Activated CD8-positive, alpha-beta memory T cell treated with anti-CD3 and anti-CD28 coated beads for 36 hours (primary cell): ENCODE results near the gene MMS22L. TPM values are rescaled to one million over a fixed set of nuclear protein-coding genes. Genes with fewer than 3 reads are reported as not detected.
"Not testable (repeated sequence)": the region's sequence is repeated elsewhere in the genome, so short reads cannot be mapped to it uniquely, and the experiment has no call there.

ENCODE experiments used
- CTCF ChIA-PET: fragments of 350-600 bp; sonication (Branson Sonifier 250); formaldehyde crosslinking; loops from one replicate; lab custom pipeline; 2021; ENCODE audit warnings: antibody characterized with exemption; lab: Charles Lee
- POLR2A ChIA-PET: fragments of 350-600 bp; sonication (Branson Sonifier 250); formaldehyde crosslinking; loops from one replicate; lab custom pipeline; 2021; ENCODE audit warnings: antibody characterized with exemption; lab: Charles Lee
- total RNA-seq, 2 experiments: library from RNA; stranded (reverse); gene quantifications; one replicate each; pipeline ENCODE4 v1.2.3, GENCODE V29; 2021

The MMS22L gene
- total RNA-seq, 2 experiments from 2014 or later: 35.8 to 40.0 TPM

DNA sequence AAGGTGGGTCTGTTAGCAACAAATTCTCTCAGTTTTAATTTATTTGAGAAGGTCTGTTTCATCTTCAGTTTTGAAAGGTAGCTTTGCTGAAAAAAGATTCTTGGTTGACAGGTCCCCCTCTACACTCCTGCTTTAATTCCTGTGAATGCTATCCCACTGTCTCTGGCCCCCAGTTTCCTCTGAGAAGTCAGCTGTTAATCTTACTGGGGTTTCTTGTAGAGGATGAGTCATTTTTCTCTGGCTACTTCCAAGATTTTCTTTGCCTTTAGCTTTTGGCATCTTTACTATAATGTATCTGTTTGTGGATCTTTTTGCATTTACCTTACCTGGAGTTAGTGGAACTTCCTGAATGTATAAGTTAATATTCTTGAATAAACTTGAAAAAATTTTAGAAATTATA lies 122.7 kb downstream of the MMS22L start:
- ChIA-PET POLR2A (no interaction called here), CTCF (no interaction called here)

DNA sequence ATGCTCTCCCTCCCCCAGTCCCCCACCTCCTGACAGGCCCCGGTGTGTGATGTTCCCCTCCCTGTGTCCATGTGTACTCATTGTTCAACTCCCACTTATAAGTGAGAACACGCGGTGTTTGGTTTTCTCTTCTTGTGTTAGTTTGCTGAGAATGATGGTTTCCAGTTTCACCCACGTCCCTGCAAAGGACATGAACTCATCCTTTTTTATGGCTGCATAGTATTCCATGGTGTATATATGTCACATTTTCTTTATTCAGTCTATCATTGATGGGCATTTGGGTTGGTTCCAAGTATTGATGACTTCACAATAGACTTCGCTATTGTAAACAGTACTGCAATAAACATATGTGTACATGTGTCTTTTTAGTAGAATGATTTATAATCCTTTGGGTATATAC lies 127.6 kb downstream of the MMS22L start:
- POLR2A ChIA-PET, CTCF ChIA-PET: not testable (repeated sequence)

DNA sequence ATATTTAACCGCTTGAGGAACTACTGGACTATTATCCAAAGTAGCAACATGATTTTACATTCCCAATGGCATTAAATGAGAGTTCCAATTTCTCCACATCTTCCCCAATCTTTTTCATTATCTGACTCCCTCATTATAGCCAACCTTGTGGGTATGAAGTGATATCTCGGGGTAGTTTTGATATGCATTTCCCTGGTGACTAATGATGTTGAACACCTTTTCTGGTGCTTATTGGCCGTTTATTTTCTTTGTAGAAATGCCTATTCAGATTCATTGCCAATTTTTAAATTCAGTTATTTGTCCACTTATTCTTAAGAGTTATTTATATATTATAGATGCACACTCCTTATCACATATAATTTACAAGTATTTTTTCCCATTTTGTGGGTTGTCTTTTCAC lies 129.0 kb downstream of the MMS22L start:
- CTCF ChIA-PET: no interaction called here
- POLR2A ChIA-PET: no interaction called here

DNA sequence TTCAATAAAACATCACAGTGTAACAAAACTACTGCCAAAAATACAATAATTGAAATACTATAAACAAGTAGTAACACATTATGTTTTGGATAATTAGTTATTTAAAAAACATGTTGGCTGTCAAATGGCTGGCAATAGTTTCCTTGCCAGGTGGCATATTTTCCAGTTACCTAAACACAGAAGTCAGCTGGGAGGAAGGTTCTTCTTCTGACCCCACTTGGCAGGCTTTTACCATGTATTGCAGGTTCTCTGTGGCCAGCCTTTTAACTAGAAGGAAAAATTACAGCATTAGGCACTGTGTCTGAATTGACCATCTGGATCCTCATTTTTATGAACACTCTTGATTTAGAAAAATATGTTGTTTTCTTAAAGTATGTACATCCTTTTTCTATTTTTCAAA lies 131.4 kb downstream of the MMS22L start:
- POLR2A ChIA-PET: no interaction called here
- CTCF ChIA-PET: no interaction called here

DNA sequence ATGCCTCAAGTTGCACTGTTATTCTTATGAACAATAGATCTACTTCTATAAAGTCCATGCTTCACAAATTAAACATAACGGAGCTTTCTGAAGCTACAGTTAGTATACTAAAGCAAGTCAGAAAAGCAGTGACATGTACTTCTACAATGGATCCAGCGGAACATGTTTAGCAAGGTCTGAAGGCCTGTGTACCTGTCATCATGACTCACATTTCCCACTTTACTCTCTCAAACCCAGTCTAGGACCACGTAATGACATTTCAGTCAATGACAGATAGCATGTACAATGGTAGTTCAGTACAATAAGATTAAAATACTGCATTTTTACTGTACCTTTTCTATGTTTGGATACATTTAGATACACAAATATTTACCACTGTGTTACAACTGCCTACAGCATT lies 132.1 kb downstream of the MMS22L start:
- POLR2A ChIA-PET: no interaction called here
- CTCF ChIA-PET: no interaction called here

DNA sequence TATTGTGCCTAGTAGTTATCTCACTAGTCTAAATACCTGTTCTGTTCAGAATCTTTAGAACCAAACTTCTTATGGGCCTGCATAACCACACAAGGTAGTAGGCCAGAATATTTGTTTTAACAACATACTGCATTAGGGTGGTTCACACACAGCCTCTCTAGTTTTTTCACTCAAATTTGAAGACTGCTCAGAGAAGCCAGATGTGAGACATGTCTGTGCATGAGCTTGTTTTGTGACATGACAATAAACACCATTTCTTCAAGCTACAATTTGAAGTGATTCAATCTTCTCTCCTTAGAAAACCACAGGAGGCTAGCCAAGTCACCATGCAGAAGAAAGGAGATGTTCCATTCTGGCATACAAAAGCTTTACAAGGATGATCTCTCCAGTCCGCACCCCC lies 135.6 kb downstream of the MMS22L start:
- CTCF ChIA-PET: no interaction called here
- POLR2A ChIA-PET: no interaction called here

DNA sequence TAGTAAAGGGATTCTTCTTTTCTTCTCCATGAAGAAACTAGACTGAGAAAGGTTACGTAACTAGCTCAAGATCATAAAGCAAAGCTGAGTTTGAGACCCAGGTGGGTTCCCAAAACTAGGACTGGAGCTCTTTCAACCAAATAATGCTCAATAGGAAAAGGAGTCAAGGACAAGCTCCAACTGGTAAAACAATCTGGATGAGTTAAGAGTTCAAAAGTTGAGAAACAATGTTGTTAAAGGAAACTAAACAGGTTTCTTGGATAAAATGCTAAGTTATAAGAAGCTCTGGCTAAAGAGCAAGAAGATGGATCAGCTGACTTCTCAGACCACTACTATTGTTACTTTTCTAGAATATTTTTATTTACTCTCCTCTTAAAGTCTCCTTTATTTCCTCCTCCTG lies 137.3 kb downstream of the MMS22L start:
- CTCF ChIA-PET: no interaction called here
- POLR2A ChIA-PET: no interaction called here

DNA sequence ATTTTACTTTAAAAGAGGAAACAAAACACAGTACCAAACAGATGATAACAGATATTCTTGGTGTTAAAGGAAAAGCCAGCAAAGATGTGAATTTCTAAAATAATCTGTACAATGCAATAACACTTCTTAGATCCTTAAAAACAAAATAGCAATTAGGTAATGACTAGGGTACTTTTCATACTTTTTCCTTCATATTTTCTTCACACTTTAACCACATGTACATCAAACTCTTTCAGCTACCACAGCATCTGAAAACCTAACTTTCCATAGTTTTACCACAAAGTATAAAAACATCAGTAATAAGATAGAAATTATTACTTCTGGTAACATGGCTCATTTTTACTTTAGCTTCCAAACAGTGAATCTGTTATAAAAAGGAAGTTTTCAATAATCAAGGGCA lies 141.3 kb downstream of the MMS22L start:
- POLR2A ChIA-PET: no interaction called here

DNA sequence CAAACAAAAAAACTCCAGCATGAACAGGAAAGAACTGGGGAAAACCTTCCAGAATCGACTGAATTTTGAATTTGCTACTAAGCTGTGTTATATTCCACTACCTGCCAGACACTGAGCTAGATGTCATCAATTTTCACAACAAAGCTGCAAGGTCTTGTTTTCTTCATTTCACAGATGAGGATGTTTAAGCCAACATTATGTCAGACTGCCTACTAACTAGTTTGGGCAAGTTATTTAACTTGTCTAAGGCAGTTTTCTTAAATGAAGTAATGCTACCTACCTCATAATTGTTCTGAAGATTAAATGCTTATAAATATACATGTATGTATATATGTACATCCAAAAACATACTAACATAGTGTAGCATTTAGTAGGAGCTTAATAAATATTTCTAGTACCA lies 144.4 kb downstream of the MMS22L start:
- ChIA-PET POLR2A (interaction anchor here (0.6 kb wide), 1 partner anchor 151 kb away, joined by 3 read pairs; no protein-coding TSS in a partner anchor), CTCF (no interaction called here)

More for the DNA sequence above, 141.3 kb downstream of the MMS22L start:
- CTCF ChIA-PET: no interaction called here

DNA sequence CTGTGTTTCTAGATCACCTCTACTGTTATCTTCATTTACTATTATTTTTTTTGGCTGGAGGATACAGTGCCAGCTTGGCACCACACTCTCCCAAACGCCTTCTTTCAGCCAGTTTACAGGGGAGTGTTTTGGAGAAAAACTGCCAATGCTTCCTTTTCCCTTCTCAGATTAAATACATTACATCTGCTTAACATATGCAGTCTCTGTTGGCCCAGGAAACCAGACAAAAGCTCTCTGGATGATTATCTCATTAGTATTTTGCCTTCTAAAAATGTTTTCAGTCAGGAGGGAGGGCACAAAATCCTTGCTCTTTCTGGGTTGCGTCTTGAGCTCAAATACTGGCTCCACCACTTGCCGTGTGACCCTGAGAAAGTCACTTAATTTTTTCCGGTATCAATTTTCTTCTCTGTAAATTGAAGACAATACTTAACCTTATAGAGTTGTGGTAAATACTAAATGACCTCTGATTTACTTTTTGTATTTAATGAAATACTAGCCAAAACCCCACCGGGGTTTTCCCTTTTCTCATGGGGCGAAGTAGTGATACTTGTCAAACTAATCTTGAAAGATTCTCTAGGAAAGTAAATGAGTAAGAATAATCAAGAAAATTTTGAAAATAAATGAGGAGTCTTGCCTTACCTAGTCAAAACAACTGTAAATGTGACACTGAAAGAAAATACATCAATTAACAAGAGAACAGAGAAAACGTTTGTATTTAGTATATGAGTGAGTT lies 146.2 kb downstream of the MMS22L start:
- ChIA-PET CTCF (no interaction called here), POLR2A (no interaction called here)

DNA sequence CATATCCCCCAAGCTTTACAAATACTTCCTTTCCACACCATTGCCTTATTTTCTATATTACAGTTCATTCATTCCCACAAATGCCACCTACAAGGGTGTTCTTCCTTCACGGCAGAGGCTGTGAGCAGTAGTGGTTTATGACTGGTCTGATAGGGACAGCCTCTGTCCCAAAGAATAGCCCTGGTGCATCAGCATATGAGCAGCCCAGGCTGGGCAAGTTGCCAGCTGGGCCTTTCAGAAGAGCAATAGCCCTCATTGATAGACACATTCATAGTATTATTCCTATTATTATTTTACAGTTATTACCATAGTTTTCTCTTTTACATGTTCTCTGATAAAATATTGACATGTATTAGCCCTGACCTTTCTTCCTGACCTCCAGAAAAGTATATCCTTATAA lies 149.9 kb downstream of the MMS22L start:
- CTCF ChIA-PET: no interaction called here

DNA sequence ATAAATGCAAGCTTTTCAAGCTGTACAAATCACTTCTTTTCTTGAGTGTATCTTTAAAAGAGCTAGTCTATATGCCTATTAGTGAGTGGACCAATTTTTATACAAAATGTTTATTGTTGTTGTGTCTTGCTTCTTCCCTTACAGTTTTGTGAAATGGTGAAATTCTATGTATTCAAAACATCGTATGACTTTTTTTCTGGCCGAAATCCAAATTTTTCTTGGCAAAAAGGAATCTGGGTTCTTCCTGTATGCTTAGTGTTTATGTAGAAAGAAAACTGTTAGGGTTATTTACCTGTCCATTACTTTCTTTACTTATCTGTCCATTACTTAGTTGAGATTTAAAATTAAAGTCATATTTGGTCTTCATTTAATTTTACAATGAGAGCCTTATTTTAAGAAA lies 153.9 kb downstream of the MMS22L start:
- POLR2A ChIA-PET: no interaction called here
- CTCF ChIA-PET: no interaction called here

More for the DNA sequence above, 149.9 kb downstream of the MMS22L start:
- POLR2A ChIA-PET: no interaction called here

DNA sequence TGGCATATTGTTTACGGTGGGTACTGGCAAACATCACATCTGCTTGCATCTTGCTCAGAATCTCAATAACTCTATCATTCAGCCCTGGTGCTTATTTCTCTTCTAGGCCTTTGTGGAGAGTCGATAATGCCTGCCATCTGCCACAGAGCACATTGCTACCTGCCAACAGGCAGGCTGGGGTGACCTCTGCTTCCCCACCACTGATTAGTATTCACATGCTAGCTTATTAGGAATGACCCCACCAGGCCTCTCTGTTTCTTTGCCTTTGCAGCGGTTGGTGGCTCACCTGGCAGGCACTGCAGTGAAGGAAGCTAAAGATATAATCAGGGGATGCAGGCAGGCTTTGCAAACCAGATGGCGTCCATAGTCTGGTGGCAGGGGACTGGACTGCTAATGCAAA lies 154.5 kb downstream of the MMS22L start:
- CTCF ChIA-PET: no interaction called here
- POLR2A ChIA-PET: no interaction called here

DNA sequence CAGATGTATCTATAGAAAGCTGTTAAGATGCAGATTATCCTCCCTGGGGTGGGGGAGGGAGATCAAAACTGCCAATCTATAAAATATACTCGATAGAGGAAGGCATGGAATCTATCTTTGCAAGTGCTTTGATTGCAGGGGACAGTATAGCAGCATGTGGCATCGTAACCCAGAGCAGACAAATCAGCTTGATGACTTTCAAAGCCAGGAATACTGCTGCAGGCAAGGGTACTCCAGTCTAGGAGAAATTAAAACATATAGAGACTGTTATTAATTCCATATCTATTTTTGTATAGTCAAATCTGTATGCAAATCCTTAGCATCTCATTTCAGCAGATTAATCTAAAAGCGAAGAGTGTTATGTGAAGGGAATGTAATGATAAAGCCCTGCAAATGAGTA lies 159.4 kb downstream of the MMS22L start:
- ChIA-PET CTCF (no interaction called here), POLR2A (no interaction called here)

DNA sequence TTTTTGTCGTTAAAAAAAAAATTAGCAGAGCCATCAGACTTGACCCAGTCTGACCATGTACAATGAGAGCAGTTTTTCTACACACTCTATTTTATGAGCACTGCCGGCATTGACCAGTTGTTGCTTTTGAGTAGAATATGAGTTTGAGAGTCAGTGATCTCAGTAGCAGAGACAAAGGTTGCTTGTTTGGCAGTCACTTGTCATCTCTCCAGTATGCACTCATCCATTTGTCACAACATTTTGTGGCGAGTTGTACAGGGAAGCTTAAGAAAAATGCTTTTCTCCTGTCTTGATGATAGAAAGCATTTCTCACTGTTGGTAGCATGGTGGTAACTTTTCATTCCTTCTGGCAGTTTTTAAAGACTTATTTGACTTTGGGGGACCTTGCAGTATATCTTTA lies 159.9 kb downstream of the MMS22L start:
- CTCF ChIA-PET: no interaction called here
- POLR2A ChIA-PET: no interaction called here

DNA sequence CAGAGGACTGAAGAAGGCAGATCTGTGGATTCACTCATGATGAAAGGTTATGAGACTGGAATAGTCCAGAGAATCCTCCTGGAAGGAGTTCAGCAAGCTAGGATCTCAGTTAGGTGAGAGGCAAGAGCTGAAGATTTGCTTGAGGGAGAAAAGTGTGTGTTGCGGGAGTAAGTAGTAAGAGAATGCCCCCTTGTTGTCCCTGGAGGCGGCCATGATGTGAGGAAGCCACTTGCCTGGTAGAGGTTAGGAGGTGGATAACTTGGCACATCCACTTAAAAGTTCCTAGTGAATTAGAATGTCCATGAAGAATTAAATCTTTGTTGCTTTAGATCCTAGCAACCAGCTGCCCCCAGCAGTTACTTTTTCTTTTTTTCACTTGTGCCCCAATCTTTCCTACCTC lies 162.5 kb downstream of the MMS22L start:
- POLR2A ChIA-PET: no interaction called here
- CTCF ChIA-PET: no interaction called here

DNA sequence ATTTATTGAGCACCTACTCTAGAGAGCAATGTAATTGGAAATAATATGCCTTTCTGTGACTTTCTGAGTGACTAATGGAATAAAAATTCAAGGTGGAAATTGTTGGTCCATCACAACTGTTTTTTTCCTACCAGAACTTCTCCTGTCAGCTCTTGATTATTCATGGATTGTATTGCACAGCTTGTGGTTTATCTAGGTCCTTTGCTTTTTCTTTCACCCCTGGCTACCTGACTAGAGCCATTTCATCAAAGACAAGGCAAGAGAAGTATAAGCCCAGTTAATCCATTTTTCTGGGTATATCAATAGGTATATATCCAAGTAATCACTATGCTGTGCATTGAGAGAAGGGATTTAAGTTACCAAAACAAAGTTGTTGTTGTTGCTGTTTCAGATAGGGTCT lies 168.4 kb downstream of the MMS22L start:
- ChIA-PET POLR2A (no interaction called here), CTCF (no interaction called here)

DNA sequence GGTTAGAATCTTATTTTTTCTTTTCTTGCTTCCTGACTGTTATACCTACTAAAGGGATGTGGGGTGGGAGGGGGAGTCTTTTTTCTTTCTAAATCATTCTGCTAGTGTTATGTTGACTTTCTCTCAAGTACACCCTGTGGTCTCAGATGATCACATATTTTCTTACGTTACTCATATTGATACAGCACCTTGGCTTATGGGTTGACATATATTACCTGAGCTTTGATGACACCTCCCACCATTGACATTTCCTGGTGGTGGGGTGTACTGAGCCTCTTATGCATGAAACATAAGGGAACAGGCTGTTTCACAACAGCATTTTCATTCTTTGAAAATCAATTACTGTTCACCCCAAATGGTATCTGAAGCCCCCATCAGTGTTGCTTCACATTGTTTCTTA lies 169.8 kb downstream of the MMS22L start:
- CTCF ChIA-PET: interaction anchor here (0.8 kb wide), 1 partner anchor 14 kb away, joined by 3 read pairs; no protein-coding TSS in a partner anchor
- POLR2A ChIA-PET: no interaction called here

DNA sequence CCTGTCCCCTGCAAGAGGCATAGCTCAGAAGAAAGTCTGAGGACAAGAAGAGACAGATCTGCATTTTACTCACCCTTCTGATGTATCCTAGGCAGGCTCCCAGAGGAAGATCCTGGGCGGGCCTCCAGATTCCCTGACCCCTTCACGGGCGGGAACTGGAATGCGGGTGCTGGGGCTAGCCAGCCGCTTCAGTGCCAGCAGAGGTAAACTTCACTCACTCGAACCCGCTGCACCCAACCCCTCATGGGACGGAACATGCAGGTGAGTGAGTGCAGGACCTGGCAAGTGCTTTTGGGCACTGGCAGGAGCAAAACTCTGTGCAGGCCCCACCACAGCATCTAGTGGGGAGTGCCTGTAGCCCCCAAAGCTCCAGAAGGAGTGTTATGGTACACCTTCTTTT lies 171.8 kb downstream of the MMS22L start:
- ChIA-PET POLR2A (no interaction called here), CTCF (no interaction called here)

DNA sequence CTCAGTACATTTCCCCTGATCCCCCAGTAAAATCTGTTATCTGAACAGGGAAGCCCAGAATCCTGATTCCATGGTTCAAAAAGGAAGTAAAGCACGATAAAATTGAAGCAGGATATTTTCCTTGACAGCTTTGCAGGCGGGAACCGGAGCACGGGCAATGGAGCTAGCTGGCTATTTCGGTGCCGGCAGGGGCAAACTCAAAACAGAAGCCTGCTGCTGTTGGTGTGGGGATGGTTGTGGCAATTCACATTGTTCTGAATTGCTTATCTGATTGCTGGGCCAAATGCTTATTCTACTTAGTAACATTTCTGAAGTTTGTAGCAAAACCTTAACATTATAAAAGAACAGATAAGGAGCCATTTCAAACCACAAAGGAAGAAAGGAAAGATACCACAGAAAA lies 172.4 kb downstream of the MMS22L start:
- CTCF ChIA-PET: no interaction called here
- POLR2A ChIA-PET: no interaction called here

DNA sequence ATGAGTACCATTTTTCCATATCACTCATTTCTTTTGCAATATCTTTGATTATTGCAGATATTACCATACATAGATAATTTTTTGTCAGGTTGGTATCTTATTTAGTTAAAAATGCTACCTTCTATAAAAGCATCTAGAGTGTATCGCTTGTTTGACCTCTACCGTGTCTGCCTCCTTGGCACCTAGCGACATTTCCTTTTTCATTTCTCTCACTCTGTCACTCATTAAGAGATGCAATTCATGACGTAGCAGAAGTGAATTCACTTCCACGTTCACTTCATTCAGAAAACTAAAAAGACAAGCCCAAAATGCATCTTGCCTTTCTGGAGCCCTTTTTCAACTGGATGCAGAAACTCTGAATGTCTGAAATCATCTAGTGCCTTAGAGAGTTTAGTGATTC lies 172.9 kb downstream of the MMS22L start:
- ChIA-PET POLR2A (no interaction called here), CTCF (no interaction called here)

DNA sequence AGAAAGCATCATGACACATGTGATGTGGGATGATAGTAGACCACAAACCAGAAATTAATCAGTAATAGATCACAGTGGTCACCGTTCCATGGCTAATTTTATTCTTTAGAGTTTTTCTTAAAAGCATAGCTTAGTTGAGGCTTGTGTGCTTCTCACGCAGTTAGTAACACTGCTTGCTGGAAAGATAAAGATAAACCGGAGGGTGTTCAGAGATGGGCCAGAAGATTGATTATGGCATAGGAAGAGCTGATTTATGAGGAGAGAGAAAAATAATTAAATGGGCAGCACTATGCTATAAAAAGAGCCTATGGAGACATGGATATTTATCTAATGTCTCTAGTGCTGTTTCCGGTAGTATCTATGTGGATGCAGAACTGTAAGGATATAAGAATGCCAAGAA lies 173.6 kb downstream of the MMS22L start:
- ChIA-PET POLR2A (no interaction called here), CTCF (no interaction called here)
